Right cardiac atrium (tissue), 5 donors: ENCODE measurements around the gene SNRNP25. TPM values are rescaled to one million over a fixed set of nuclear protein-coding genes. Genes with fewer than 3 reads are reported as not detected.

ENCODE experiments used
- microRNA-seq, 2 donors: library from miRNA; unstranded; fragments of <30 nt; microRNA quantifications; one replicate each; pipeline ENCODE4 v1.2.0, GENCODE V29; 2020 to 2021
- polyA plus RNA-seq: library from polyadenylated mRNA; stranded (reverse); fragments of 200-250 nt; gene quantifications from one replicate; pipeline ENCODE4 v1.2.3, GENCODE V29; 2013
- total RNA-seq, 4 donors: library from RNA; stranded (reverse); fragmentation: NEBNext Ultra II Directional; extraction: Animal tissue kit (Norgen Biotek cat#: 25700); gene quantifications; one replicate each; pipeline ENCODE4 v1.2.1, GENCODE V29; 2021
- donor health status: healthy with polysubstance abuse.
- donor health status: DM: no; HTN: yes; CAD: no.
- donor health status: DM: no; HTN: no; CAD: no.
- donor health status: DM: no; HTN: yes; CAD: no; lungs with severe emphysema.
- donor health status: DM: yes; HTN: yes; CAD: no.

Gene SNRNP25
- total and polyA plus RNA-seq, 5 donors = 54.8 to 108 (median 64.2) TPM

Small RNAs within 50 kb of the gene (microRNA-seq; reads per million reads assigned to microRNA genes)
- 0 reads per million in 2 donors for gene MIR6859-4

Other genes starting within 250 kb of the SNRNP25 start
- gene POLR3K, start 220 bp upstream of the SNRNP25 start, total RNA-seq = 10 to 100 TPM in 3 of 4 donors, 1 to 10 TPM in 1; 9.8 to 13.4 (median 11.6) TPM
- gene POLR3K, start 220 bp upstream of the SNRNP25 start, polyA plus RNA-seq = 11.2 TPM
- 10 to 100 TPM; 20.4 to 26.7 (median 24.2) TPM for gene RHBDF1, start 18.8 kb downstream of the SNRNP25 start, total RNA-seq
- gene RHBDF1, start 18.8 kb downstream of the SNRNP25 start, polyA plus RNA-seq = 29.6 TPM
- gene MPG, start 24.4 kb downstream of the SNRNP25 start, total RNA-seq = 10 to 100 TPM; 31.8 to 39.3 (median 37.9) TPM
- 56.8 TPM for gene MPG, start 24.4 kb downstream of the SNRNP25 start, polyA plus RNA-seq
- 10 to 100 TPM; 19.9 to 25.6 (median 22.7) TPM for gene NPRL3, start 84.8 kb downstream of the SNRNP25 start, total RNA-seq
- 17.9 TPM for gene NPRL3, start 84.8 kb downstream of the SNRNP25 start, polyA plus RNA-seq
- gene HBZ, start 98.8 kb downstream of the SNRNP25 start, total RNA-seq = not detected
- not detected for gene HBZ, start 98.8 kb downstream of the SNRNP25 start, polyA plus RNA-seq
- gene HBM, start 112.2 kb downstream of the SNRNP25 start, total RNA-seq = not detected
- not detected for gene HBM, start 112.2 kb downstream of the SNRNP25 start, polyA plus RNA-seq
- 100 to 1,000 TPM in 1 of 4 donors, 10 to 100 TPM in 3; 38.4 to 111 (median 51.4) TPM for gene HBA2, start 119.0 kb downstream of the SNRNP25 start, total RNA-seq
- 5.2 TPM for gene HBA2, start 119.0 kb downstream of the SNRNP25 start, polyA plus RNA-seq
- 100 to 1,000 TPM in 1 of 4 donors, 10 to 100 TPM in 3; 38.3 to 130 (median 70.9) TPM for gene HBA1, start 122.9 kb downstream of the SNRNP25 start, total RNA-seq
- 4.8 TPM for gene HBA1, start 122.9 kb downstream of the SNRNP25 start, polyA plus RNA-seq
- gene HBQ1, start 126.6 kb downstream of the SNRNP25 start, total RNA-seq = not detected
- gene HBQ1, start 126.6 kb downstream of the SNRNP25 start, polyA plus RNA-seq = not detected
- gene LUC7L, start 175.6 kb downstream of the SNRNP25 start, total RNA-seq = 10 to 100 TPM; 28.1 to 32.0 (median 30.2) TPM
- 32.1 TPM for gene LUC7L, start 175.6 kb downstream of the SNRNP25 start, polyA plus RNA-seq
- 100 to 1,000 TPM; 131 to 145 (median 139) TPM for gene FAM234A, start 181.0 kb downstream of the SNRNP25 start, total RNA-seq
- 171 TPM for gene FAM234A, start 181.0 kb downstream of the SNRNP25 start, polyA plus RNA-seq
- gene RGS11, start 222.1 kb downstream of the SNRNP25 start, total RNA-seq = 10 to 100 TPM; 11.6 to 23.8 (median 17.6) TPM
- gene RGS11, start 222.1 kb downstream of the SNRNP25 start, polyA plus RNA-seq = 15.5 TPM
- gene ARHGDIG, start 226.8 kb downstream of the SNRNP25 start, total RNA-seq = 10 to 100 TPM in 1 of 4 donors, 1 to 10 TPM in 3; 3.5 to 11.3 (median 4.9) TPM
- 7.7 TPM for gene ARHGDIG, start 226.8 kb downstream of the SNRNP25 start, polyA plus RNA-seq
- gene PDIA2, start 229.3 kb downstream of the SNRNP25 start, total RNA-seq = 10 to 100 TPM in 1 of 4 donors, 1 to 10 TPM in 3; 2.1 to 10.0 (median 2.3) TPM
- 0.91 TPM for gene PDIA2, start 229.3 kb downstream of the SNRNP25 start, polyA plus RNA-seq